CD4-positive, alpha-beta T cell treated with Interferon gamma for 1 hour (primary cell): ENCODE results near the gene DRAM1.
"Not testable (repeated sequence)": the region's sequence is repeated elsewhere in the genome, so short reads cannot be mapped to it uniquely, and the experiment has no call there.

Source experiments
- DNase-seq: peaks from one replicate; pipeline ENCODE4 v3.0.0-alpha.2; 2020

The DRAM1 gene

GRCh38 chr12:101859664-101860607 lies 17.4 kb upstream of the DRAM1 start:
- no peak for DNase-seq

GRCh38 chr12:101861688-101862087 lies 15.7 kb upstream of the DRAM1 start:
- not testable (repeated sequence) for DNase-seq

DNA sequence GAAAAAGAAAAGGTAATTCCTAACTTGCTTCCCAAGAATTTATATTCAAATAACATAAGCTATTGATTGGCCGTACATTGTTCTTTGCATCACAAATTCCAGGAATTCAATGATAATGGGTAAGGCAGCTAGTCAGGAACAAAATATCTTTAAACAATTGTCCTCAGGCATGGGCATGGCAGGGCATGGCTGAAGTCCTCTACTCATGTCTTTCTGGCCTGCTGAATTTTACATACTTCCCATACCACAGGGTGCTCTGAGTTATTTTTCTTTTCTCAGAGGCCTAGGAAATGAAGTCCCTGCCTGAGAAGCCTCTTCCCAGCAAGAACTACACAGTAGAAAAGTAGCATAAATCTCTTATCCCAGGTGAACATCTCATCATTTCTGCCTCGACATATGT lies 15.1 kb upstream of the DRAM1 start:
- no peak for DNase-seq

- no peak for DNase-seq
Measured at GRCh38 chr12:101863981-101864380, 13.4 kb upstream of the DRAM1 start.

DNA sequence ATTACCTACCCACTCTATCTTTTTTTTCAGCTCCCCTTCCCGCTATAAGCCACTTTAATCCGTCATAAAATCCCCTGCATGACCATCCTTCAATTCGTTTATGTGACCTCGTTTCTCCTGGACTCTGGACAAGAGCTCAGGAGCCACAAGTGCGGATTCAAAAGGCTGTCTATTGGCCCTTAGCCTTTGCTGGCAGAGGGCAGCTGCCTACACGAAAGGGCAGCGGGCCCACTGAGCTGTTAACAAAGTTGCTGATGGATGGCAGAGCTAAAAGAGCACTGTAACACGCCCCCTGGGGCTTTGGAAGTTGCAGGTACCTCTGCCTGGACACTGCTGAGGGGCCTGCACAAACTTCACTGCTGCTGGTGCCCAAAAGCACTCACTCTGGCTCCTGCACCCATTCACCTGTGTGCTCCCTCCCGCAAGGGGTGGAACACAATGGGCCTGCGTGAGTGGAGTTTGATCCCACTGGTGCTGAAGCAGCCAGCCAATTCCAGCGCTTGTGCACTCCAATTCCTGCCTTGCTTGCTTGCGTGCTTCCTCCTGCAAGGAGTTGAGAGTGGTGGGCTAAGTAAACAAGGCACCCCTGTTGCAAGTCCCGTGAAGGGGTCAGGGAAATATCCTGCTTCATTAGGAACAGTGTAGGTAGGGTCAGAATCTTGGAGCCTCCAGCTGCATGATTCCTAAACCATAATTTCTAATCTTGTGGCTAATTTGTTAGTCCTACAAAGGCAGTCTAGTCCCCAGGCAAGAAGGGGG lies 10.6 kb upstream of the DRAM1 start:
- DNase-seq: no peak

DNA sequence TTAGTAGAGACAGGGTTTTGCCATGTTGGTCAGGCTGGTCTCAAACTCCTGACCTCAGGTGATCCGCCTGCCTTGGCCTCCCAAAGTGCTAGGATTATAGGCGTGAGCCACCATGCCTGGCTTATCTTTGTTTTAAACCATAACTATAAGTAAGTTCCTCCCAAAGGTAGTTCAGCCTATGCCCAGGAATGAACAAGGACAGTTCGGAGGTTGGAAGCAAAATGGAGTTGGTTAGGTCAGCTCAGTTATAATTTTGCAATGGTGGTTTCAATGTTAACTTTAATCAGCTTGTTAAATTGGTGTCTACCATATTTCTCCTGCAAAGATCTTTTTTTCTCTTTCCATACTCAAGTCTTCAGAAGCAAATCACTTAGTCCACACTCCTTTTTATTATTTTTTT lies 9.8 kb upstream of the DRAM1 start:
- not testable (repeated sequence) for DNase-seq

- DNase-seq: no peak
Measured at GRCh38 chr12:101870925-101871324, 6.5 kb upstream of the DRAM1 start.

GRCh38 chr12:101875162-101875561 lies 2.2 kb upstream of the DRAM1 start:
- no peak for DNase-seq

- DNase-seq: no peak
Measured at GRCh38 chr12:101876322-101876860, 989 bp upstream of the DRAM1 start.

DNA sequence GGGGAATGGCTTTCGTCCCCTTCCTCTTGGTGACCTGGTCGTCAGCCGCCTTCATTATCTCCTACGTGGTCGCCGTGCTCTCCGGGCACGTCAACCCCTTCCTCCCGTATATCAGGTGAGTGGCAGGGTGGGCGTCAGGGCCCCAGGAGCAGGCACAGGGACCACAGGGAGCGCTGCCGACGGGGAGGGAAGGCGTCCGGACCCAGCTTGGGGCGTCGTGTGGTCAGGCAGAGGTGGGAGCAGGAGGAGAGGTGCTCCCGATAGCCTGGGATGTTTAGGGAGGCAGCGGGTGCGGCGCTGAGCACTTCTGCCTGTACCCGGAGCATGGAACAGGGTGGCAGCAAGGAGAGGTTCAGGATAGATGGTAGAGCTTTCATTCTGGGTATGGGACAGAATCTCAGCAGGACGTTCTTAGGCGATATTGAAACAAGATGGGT lies 444 bp downstream of the DRAM1 start:
- DNase-seq: peak; percentile 9

- no peak for DNase-seq
Measured at GRCh38 chr12:101878243-101878821, 952 bp downstream of the DRAM1 start.

DNA sequence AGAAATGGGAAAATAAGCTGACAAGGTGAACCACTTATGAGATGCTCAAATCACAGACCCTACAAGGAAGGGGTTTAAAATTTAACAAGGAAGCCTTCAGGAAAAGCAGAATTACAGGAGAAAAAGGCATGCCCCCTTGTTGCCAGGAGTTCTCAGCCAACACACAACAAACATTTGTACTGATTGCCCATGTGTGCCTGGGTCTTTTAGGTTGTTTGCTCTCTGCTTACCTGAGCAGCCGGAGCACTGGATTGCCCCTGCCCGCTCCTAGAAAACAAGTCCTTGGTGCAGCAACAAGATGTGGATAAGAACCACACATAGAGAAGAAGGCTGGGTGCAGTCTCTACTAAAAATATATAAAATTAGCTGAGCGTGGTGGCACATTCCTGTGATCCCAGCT lies 3.4 kb downstream of the DRAM1 start:
- no peak for DNase-seq

DNA sequence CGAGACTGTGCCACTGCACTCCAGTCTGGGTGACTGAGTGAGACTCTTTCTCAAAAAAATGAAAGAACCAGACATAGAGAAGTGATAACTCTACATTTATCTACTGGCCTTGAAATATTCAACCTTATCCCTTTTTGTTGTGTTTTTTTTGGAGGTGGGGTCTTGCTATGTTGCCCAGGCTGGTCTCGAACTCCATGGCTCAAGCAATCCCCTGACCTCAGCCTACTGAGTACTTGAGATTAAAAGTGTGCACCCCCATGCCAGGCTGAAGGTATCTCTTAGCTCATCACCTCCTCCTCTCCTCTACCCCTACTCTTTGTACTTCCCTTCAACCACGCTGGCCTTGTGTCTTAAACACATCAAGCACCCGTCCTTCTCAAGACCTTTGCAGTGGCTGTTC lies 3.8 kb downstream of the DRAM1 start:
- DNase-seq: no peak

DNA sequence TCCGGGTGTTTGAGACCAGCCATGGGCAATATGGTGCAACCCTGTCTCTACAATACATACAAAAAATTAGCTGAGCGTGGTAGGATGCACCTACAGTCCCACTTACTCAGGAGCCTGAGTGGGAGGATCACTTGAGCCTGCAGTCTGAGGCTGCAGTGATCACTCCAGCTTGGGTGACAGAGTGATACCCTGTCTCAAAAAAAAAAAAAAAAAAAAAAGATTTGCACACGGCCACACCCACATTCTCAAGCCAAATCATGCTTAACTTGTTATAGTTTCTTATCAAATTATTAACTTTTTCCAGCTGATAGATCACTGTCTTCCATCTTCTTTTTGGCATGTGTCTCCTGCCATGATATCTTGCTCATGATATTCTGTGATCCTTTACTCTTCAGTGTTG lies 6.8 kb downstream of the DRAM1 start:
- no peak for DNase-seq

- DNase-seq: not testable (repeated sequence)
Measured at GRCh38 chr12:101884781-101885340, 7.5 kb downstream of the DRAM1 start.

DNA sequence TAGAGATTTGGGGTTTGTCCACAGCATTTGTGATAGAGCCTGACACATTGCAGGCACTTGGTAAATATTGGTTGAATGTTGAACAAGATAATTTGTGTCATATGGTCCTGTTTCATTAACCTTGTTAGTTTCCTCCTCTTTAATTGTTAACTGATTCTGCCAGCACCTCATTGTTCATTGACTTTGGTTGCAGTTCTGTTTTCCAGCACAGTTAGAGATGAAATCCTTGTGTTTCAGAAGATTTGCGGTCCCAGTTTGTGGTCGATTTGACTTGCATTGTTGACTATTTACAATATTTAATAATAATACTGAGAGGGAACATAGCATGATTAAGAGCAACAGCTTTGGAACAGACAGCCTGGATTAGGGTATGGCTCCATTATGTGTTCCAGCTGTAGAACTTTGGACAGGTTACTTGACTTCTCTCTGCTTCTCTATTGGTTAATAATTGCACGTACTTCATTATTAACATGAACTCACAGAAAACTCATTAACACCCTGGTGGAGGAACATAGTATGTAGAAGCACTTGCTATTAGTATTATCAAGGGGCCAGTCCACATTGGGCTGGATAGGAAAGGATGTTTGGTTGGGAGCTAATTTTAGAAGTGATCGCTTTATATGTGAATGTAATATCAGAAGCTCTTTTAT lies 8.7 kb downstream of the DRAM1 start:
- no peak for DNase-seq

DNA sequence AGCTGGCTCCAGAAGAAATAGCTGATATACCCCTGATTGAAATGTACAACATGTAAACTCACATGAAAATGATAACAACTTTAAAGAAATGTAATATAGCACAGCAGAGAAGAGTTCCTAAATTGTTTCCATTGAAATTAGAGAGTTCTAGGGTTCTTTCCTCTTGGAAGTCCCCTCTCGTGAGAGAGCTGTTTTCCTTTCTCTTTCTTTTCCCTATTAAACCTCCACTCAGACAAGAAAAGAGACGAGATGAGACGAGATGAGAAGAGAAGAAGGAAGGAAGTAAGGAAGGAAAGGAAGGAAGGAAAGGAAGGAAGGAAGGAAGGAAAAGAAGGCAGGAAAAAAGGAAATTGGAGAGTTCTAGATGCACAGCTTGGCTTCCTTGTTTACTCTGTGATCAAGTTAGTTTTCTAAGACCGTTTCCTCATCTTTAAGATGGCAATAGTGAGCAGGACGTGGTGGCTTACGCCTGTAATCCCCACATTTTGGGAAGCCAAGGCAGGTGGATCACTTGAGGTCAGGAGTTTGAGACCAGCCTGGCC lies 11.9 kb downstream of the DRAM1 start:
- DNase-seq: no peak

DNA sequence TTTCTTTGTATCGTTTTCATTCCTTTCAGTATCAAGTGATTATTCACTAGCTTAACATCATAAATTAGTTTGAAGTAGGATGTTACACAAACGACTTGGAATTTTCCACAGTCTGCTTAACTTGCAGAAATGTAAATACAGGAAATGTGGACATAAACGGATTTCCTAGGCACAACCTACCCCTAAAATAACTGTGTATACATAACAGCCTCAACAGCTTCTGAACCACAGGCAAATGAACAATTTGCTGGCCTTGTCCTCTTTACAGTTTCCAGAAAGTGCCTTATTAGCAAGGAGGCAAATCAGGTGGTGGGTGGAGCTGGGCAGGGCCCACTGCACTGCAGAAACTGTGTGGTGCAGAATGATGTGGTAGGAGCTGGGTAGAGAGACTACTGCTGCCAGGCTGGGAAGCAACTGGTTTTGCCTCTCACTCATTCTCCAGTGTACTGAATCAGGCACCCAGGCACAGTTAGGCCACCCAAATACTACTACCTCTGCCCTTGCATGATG lies 14.1 kb downstream of the DRAM1 start:
- no peak for DNase-seq

DNA sequence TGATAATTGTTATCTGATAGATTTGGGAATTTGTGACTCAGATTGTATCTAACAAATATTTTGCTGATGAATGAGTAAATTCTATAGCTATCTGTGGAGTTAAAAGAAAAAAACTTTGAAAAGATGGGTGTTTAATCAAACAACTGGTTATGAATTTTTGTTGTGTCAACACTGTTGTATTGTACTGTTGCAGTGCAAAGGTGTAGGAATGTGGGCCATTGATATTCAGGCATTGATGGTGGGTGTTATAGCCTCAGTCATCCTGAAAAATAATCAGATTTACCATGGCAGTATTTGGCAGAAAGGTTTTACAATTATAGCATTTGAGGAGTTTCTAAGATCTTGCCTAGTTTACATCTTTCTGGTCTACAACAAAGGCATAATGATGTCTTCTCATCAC lies 15.4 kb downstream of the DRAM1 start:
- no peak for DNase-seq

GRCh38 chr12:101901777-101902176 lies 24.4 kb downstream of the DRAM1 start:
- DNase-seq: no peak

GRCh38 chr12:101902641-101903040 lies 25.3 kb downstream of the DRAM1 start:
- DNase-seq: no peak

- no peak for DNase-seq
Measured at GRCh38 chr12:101906226-101906625, 28.8 kb downstream of the DRAM1 start.
